ENCODE measurements around the gene ADAMTS4.

- no peak for TF ChIP-seq CTCF (IDR thresholded peaks at IDR 0.05)
- no peak for TF ChIP-seq EZH2 (IDR thresholded peaks at IDR 0.05; ENCODE audit: borderline replicate concordance, insufficient read depth, low read depth, low read length, poor library complexity, severe bottlenecking)
These were observed 15.5 kb upstream of the ADAMTS4 start for GRCh38 chr1:161214369-161214768.

Data from B cell (primary cell).